ENCODE measurements around the gene TF.

GRCh38 chr3:133805384-133805701 lies 59.1 kb downstream of the TF start:
- TF ChIP-seq POLR2A (IDR thresholded peaks at IDR 0.05) (no peak), CTCF (IDR thresholded peaks at IDR 0.05) (no peak)
